Lower lobe of right lung (tissue), 2 donors: ENCODE data around the gene SNX14. TPM values are rescaled to one million over a fixed set of nuclear protein-coding genes. Genes with fewer than 3 reads are reported as not detected.

ENCODE experiments used
- ATAC-seq, 2 donors: fragments of 200-7000 bp; cut with Tn5 transposase; one replicate each; pipeline ENCODE4 v1.9.1; 2020 to 2022; ENCODE audit warnings: mild to moderate bottlenecking in 2 of 2, moderate library complexity in 2 of 2
- DNase-seq: peaks from one replicate; pipeline ENCODE4 v3.0.0-alpha.2; 2020
- H3K27ac ChIP-seq: fragments of 200-600 bp; one replicate; pipeline ENCODE4 v1.8.0; 2022
- H3K27me3 ChIP-seq: fragments of 200-600 bp; one replicate; pipeline ENCODE4 v1.8.0; 2022; ENCODE audit warnings: low read depth
- H3K36me3 ChIP-seq: fragments of 200-600 bp; one replicate; pipeline ENCODE4 v1.8.0; 2022; ENCODE audit warnings: mild to moderate bottlenecking
- H3K4me1 ChIP-seq: fragments of 200-600 bp; one replicate; pipeline ENCODE4 v1.8.0; 2022
- H3K4me3 ChIP-seq: fragments of 200-600 bp; one replicate; pipeline ENCODE4 v1.8.0; 2022; ENCODE audit warnings: mild to moderate bottlenecking
- H3K9me3 ChIP-seq: fragments of 200-600 bp; one replicate; pipeline ENCODE4 v1.8.0; 2022
- intact Hi-C: fragments of 100-400 bp; cut with DNase I; formaldehyde crosslinking; loops from one replicate; pipeline ENCODE4 v1.11.0; 2022
- total RNA-seq: library from RNA; stranded (reverse); fragmentation: NEBNext Ultra II Directional; extraction: Animal tissue kit (Norgen Biotek cat#: 25700); gene quantifications from one replicate; pipeline ENCODE4 v1.2.1, GENCODE V29; 2021
- TF ChIP-seq, protein P1 (sequence below): fragments of 200-600 bp; IDR thresholded peaks from one replicate; pipeline ENCODE4 v1.8.0; 2022; ENCODE audit warnings: antibody characterized with exemption, mild to moderate bottlenecking
- donor health status: DM: no; HTN: yes; CAD: no; lungs with severe emphysema.

Gene SNX14
- total RNA-seq, 1 donor from 2014 or later, result 86.7 TPM

DNA sequence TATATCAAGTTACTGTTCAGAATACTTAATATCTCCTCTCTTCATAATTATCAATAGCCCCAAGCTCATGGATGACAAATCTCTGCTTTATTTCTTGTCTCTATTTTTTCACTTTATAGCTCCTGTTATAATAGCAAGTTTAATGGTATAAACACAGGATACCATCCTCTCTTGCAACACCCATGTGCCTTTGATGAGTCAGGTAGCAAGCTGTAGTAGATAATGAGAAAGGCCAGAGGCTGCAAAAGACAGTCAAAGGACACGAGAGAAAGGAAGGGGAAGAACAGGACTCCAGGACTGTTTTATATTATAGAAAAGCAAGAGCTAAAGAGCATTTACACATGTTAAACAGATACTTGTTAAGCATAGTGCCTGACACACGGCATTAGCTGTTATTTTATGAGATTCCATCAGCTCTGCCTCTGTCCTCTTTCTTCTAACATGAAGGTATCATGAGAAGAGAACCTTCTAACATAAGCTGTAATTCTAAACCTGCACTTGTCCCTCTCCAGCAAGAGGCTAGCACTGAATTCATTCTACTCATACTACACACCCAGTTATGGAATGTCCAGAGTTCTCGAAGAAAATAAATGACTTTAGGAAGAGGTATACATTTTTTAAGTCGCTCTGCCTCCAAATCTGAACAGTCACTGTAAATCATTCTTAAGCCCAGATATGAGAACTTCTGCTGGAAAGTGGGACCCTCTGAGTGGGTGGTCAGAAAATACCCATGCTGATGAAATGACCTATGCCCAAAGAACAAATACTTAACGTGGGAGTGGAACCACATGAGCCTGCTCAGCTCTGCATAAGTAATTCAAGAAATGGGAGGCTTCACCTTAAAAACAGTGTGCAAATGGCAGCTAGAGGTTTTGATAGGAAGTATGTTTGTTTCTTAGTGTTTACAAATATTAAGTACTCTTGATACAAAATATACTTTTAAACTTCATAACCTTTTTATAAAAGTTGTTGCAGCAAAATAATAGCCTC lies 98.8 kb downstream of the SNX14 start:
- intact Hi-C loops, result no loop called here
- Histone ChIP-seq H3K4me1 (no peaks in the 10 kb centered on the region), H3K36me3 (no peaks in the 10 kb centered on the region), H3K27me3 (no peaks in the 10 kb centered on the region), H3K4me3 (no peak overlapping the region), H3K27ac (peak overlapping the region; percentile 2), H3K9me3 (no peaks in the 10 kb centered on the region)
- TF ChIP-seq, protein P1, sequence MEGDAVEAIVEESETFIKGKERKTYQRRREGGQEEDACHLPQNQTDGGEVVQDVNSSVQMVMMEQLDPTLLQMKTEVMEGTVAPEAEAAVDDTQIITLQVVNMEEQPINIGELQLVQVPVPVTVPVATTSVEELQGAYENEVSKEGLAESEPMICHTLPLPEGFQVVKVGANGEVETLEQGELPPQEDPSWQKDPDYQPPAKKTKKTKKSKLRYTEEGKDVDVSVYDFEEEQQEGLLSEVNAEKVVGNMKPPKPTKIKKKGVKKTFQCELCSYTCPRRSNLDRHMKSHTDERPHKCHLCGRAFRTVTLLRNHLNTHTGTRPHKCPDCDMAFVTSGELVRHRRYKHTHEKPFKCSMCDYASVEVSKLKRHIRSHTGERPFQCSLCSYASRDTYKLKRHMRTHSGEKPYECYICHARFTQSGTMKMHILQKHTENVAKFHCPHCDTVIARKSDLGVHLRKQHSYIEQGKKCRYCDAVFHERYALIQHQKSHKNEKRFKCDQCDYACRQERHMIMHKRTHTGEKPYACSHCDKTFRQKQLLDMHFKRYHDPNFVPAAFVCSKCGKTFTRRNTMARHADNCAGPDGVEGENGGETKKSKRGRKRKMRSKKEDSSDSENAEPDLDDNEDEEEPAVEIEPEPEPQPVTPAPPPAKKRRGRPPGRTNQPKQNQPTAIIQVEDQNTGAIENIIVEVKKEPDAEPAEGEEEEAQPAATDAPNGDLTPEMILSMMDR, result no peak
- ATAC-seq (peak; percentile 58 to 59), DNase-seq (no peak)

DNA sequence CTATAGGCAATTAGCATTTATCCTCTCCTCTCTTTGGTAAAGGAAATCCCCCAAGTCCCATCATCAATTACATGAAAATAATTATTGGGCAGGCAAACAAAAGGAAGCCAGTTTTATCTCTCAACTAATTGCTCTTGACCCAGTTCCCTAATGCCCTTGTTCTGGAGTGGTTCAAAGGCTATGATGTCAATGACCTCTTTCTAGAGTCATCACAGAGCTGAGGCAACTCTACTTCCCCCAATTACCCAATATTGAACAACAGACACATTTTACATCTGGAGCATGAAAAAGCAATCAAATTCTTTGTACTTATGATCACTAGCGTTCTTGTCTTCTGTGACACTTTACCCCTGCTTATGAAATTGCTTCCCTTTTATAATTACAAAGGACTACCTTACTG lies 100.3 kb downstream of the SNX14 start:
- no peak for ATAC-seq
- no peak overlapping the region for H3K27ac ChIP-seq
- TF ChIP-seq, protein P1, result no peak

DNA sequence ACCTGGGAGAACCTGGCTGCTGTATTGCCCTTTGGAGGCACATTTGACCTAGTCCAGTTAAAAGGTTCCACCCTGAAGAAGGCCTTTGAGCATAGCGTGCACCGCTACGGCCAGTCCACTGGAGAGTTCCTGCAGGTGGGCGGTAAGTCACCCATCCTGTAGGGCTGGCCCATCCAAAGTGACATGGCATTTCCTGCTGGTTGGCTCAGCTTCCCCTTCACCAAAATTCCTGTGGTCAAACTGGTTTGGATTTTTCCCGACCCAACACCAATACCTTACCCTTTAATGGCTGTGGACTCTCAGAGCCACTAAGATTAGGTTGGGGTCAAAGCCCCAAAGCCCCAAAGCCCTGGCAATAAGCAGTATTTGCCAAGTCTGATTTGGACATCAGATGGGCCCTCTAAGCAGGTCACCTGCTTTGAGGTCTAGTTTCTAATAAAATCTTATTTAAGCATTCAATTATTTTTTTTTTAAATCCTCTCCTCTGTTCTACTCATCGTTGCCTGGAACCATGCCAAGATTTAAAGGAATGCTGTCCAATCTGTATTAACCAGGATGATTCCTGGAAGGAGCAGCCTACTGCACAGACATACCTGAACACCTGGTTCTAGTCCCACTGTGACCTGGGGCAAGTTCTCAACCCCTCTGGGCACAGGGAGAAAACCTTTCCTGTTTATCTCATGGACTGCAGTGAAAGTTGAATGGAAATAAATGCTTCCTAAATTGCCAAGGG lies 103.0 kb downstream of the SNX14 start:
- Histone ChIP-seq H3K27me3 (no peaks in the 10 kb centered on the region), H3K4me3 (no peak overlapping the region), H3K9me3 (no peaks in the 10 kb centered on the region), H3K36me3 (no peaks in the 10 kb centered on the region), H3K27ac (no peak overlapping the region), H3K4me1 (no peaks in the 10 kb centered on the region)
- ATAC-seq, result peak in 1 of 2 donors; percentile 23
- intact Hi-C loops, result no loop called here
- TF ChIP-seq, protein P1, result no peak
- no peak for DNase-seq

More for the DNA sequence above, 100.3 kb downstream of the SNX14 start:
- no peak overlapping the region for H3K4me3 ChIP-seq
- H3K36me3 ChIP-seq, result no peaks in the 10 kb centered on the region
- H3K4me1 ChIP-seq, result no peaks in the 10 kb centered on the region
- H3K9me3 ChIP-seq, result no peaks in the 10 kb centered on the region
- no peak for DNase-seq
- intact Hi-C loops, result no loop called here
- H3K27me3 ChIP-seq, result no peaks in the 10 kb centered on the region

DNA sequence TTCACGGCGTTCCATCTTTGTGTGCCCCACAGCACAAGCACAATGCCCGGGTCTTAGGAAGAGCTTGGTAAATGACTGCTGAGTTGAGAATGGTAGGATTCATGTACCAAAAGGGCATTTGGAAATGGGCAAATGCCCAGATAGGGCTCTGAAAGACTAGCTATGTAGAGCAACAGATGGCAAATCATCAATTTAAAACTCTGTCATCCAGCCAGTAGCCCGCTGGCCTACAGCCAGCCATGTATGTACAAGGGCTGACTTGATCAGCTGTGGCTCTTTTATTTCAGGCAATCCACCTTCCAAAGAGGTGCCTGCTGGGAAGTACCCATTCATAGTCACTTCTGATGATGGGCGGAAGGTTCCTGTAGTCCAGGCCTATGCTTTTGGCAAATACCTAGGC lies 108.7 kb downstream of the SNX14 start:
- TF ChIP-seq, protein P1, result no peak
- Histone ChIP-seq H3K4me1 (peaks cover 7% of the 10 kb centered on the region), H3K9me3 (no peaks in the 10 kb centered on the region), H3K36me3 (no peaks in the 10 kb centered on the region), H3K4me3 (no peak overlapping the region), H3K27ac (no peak overlapping the region), H3K27me3 (no peaks in the 10 kb centered on the region)
- DNase-seq (no peak), ATAC-seq (no peak)
- intact Hi-C loops, result loop anchor here (10.0 kb wide), 1 partner anchor 130 kb away; no protein-coding TSS in a partner anchor

DNA sequence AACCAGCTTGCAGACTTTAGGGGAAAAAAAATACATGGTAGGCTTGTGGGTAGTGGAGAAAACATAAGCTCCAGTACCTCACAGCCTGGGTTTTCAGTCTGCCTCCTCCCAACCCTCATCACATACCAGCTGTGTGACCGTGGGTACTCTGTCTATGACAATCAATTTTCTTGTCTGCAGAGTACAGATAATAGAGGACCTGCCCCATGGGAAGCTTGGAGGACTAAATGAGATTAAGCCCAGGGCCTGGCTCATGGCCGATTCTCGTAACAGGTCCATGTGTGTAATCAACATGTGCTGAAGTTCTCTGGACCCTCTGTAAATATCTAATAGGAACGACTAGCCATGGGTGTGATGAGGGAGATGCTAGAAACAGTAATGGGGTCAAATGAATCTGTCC lies 109.8 kb downstream of the SNX14 start:
- no peak overlapping the region for H3K27ac ChIP-seq
- H3K4me3 ChIP-seq, result no peak overlapping the region
- H3K4me1 ChIP-seq, result peaks cover 7% of the 10 kb centered on the region
- no peaks in the 10 kb centered on the region for H3K27me3 ChIP-seq
- no peak for ATAC-seq
- DNase-seq, result no peak
- no peaks in the 10 kb centered on the region for H3K36me3 ChIP-seq
- intact Hi-C loops, result loop anchor here (10.0 kb wide), 1 partner anchor 129 kb away; no protein-coding TSS in a partner anchor
- TF ChIP-seq, protein P1, result no peak
- no peaks in the 10 kb centered on the region for H3K9me3 ChIP-seq
